ENCODE data around the gene PC.
A peak's percentile ranks its signal among the peaks of the same experiment; 100 is the strongest.
"Not testable (repeated sequence)": the region's sequence is repeated elsewhere in the genome, so short reads cannot be mapped to it uniquely, and the experiment has no call there.

The PC gene

DNA sequence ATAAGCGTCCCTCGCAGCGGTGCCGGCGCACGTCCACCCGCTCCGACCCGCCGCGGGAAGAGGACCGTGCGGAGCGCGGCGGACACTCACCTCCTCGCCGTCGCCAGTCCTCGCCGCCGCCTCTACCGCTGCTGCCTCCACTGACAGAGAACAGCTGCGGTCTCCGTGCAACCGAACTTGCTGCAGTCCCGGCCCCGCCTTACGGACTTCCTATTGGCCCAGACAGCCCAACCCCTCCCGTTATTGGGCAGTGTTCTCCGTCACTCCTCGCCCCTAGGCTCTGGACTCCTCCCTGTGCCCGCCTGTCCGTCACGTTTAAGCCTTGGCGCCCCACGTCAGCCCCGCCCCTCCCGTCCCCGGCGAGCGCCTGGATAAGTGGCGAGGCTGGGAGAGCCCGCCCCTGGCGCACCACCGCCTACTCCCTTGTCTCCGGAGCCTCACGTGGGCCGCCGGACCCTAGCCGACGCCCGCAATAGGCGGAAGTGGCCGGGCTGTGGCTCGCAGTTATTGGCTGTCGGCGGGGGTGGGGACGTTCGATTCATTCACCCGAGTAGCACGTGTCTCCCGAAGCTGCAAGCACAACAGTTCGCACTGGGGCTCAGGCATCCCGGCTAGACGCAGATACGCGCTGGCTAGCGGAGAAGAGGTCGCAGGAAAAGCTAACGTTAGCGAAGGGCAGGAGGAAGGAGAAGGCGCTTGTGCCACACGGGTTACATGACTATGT, at the start of gene PC:
Gene PC (minus strand): TSS at position 152 of the 724 bp plus-strand sequence. CDS start 86,224 bp downstream, outside the sequence.
- peak; percentile 98 for DNase-seq (ENCODE audit: low spot score)
- FAIRE-seq = peak; percentile 79

- no peak for FAIRE-seq
Measured at GRCh38 chr11:67007126-67007525, 48.9 kb upstream of the PC start.

DNA sequence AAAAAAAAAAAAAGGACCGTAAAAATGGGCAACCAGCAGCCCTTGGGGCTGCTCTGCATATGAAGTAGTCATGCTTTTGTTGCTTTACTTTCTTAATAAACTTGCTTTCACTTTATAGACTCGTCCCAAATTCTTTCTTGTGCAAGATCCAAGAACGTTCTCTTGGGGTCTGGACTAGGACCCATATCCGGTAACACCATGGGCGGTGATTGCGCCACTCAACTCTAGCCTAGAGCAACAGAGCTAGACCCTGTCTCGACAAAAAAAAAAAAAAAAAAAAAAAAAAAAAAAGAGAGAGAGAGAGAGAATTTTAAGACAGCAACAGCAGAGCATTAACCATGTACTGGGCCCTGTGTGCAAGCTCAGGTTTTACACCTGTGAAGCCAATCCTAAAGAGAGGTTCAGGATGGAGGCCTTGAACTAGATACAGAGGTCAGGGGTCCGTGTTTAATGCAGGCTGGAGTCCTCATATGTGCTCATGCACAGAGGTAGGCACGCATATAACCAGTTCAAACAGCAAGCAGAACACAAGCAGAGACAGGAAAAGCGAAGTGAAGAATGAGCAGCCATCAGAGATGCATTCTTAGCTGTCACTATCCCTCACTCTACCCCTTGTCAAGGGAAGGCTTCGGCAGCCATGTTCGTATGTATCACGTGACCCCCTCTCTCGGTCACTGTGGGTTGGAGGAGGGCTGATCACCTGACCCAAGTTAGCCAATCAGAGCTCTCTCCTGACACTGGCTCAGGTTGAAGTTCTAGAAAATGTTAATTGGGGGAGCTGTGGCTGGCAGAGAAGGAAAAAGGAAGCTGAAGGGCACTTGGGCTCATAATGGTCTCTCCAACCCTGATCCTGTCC, 48.1 kb upstream of the PC start:
- DNase-seq (ENCODE audit: low spot score) (no peak), FAIRE-seq (no peak)

More at GRCh38 chr11:67007126-67007525, 48.9 kb upstream of the PC start:
- no peak for DNase-seq (ENCODE audit: low spot score)

DNA sequence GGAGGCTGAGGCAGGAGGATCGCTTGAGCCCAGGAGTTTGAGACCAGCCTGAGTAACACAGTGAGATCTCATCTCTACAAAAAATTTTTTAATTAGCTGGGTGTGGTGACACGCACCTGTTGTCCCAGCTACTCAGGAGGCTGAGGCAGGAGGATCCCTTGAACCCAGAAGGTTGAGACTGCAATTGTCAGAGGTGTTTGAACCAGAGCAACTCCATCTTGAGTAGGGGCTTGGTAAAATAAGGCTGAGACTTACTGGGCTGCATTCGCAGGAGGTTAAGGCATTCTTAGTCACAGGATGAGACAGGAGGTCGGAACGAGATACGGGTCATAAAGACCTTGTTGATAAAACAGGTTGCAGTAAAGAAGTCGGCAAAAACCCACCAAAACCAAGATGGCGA, 47.0 kb upstream of the PC start:
- not testable (repeated sequence) for DNase-seq (ENCODE audit: low spot score); FAIRE-seq

- no peak for DNase-seq (ENCODE audit: low spot score)
- FAIRE-seq = no peak
Measured at GRCh38 chr11:67002921-67003411, 44.8 kb upstream of the PC start.

DNA sequence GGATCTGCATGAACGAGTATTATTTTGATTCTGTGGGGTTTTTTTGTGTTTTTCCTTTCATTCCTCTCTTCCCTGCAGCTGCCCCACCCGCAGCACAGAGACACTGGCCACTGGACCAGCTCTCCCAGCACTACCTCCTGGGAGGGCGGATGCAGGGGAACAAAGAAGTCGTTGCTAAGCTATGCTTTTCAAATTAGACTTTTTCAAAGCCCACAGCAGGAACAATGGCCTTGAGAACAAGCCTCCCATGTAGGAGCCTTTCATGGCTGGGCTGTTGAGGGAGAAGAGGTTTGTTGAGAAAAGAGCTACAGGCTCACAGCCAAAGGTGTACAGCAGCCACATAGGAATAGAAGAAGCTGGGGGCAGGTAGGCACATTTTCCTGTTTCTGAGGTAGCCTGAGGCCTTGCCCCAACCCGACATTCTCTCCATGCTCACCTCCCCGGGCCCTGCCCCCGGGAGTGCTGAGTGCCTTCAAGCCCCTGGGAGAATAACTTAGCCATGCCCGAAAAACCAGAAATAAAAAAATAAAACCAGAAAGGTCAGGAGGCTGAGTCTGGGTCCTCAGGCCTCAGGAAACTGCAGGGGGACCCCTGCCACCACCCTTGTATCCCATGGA, 44.2 kb upstream of the PC start:
- DNase-seq (ENCODE audit: low spot score) (no peak), FAIRE-seq (no peak)

- FAIRE-seq (no peak), DNase-seq (ENCODE audit: low spot score) (no peak)
Measured at GRCh38 chr11:67001332-67001731, 43.1 kb upstream of the PC start.

- DNase-seq (ENCODE audit: low spot score) = no peak
- no peak for FAIRE-seq
Measured at GRCh38 chr11:66999555-66999954, 41.4 kb upstream of the PC start.

DNA sequence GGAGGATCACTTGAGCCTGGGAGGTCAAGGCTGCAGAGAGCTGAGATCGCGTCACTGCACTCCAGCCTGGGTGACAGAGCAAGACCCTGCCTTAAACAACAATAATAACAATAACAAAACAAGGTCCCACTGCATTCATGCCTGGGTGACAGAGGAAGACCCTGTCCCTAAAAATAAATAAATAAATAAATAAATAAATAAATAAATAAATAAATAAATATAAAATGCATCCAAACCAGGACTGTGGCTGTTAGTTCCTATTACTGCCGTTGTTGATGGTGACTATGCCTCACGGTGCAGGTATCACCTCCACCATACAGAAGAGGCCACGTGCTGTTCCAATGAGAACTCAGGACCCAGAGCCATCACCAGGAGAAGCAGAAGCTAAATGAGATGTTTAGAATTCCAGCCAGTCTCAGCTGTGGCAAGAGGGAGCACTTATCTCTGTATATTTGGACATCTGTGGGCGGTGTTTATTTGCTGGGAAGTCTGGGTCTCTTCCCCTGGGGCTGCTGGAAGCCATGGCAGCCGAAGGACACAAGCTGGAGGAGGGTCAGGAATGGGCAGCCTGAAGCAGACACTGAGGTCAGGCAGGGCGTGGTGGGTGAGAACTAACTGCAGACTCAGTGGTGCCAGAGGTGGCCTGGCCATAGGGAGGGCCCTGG, 38.6 kb upstream of the PC start:
- no peak for FAIRE-seq
- DNase-seq (ENCODE audit: low spot score) = no peak

GRCh38 chr11:66992041-66992440, 33.9 kb upstream of the PC start:
- FAIRE-seq = no peak

DNA sequence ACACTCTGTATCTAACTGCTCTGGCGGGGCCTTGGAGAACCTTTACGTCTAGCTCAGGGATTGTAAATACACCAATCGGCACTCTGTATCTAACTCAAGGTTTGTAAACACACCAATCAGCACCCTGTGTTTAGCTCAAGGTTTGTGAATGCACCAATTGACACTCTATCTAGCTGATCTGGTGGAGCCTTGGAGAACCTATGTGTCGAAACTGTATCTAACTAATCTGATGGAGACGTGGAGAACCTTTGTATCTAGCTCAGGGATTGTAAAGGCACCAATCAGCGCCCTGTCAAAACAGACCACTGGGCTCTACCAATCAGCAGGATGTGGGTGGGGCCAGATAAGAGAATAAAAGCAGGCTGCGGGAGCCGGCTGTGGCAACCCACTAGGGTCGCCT, 31.2 kb upstream of the PC start:
- FAIRE-seq; DNase-seq (ENCODE audit: low spot score): not testable (repeated sequence)

More at GRCh38 chr11:66992041-66992440, 33.9 kb upstream of the PC start:
- no peak for DNase-seq (ENCODE audit: low spot score)

- not testable (repeated sequence) for DNase-seq (ENCODE audit: low spot score); FAIRE-seq
Measured at GRCh38 chr11:66988741-66989140, 30.6 kb upstream of the PC start.

DNA sequence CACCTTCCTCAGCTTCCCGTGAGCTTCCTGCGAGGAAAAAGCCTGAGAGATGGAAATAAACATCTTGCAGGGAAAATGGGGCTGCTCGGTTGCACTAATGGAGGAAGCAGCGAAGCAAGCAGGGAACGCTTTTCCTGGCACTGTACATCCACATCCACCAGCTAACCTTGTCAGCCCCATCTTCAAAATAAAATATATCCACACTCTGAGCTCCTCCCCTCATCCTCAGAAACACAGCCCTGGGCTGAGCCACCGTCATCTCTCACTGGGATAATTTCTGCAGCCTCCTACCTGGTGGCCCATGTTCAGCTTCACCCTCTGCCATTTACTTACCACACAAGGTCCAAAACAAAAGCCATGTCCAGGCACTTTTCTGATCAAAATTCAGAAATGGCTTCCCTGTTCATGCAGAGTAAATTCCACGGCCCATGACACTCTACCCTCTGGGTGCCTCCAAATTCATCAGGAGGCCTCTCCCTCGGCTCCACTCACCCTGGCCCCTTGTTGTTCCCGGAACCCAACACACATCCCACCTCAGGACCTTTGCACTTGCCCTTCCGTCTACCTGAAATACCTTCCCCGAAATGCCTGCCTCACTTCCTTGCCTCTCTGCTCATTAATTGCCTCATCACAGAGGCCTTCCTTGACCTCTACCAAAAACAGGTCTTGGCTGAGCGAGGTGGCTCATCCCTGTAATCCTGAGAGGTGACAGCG, 29.9 kb upstream of the PC start:
- FAIRE-seq = no peak
- no peak for DNase-seq (ENCODE audit: low spot score)

GRCh38 chr11:66987158-66987620, 29.0 kb upstream of the PC start:
- FAIRE-seq (no peak), DNase-seq (ENCODE audit: low spot score) (no peak)

DNA sequence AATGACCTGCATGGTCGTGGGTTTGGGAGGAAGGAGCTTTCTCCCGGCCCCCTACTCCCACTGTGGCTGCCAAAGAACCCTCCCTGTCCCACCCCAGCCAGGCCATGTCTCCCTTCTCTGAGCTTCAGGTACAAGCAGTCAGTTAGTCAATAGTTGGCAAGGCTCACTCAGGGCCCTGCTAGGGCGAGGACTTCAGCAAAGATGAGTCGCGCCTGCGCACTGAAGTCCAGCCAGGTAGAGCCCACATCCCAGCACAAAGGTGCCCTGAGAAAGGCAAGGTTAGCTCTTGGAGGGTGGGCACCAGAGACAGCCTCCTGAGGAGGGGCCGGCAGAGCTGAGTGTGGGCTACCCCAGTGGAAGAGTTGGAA, 28.0 kb upstream of the PC start:
- no peak for FAIRE-seq
- no peak for DNase-seq (ENCODE audit: low spot score)

DNA sequence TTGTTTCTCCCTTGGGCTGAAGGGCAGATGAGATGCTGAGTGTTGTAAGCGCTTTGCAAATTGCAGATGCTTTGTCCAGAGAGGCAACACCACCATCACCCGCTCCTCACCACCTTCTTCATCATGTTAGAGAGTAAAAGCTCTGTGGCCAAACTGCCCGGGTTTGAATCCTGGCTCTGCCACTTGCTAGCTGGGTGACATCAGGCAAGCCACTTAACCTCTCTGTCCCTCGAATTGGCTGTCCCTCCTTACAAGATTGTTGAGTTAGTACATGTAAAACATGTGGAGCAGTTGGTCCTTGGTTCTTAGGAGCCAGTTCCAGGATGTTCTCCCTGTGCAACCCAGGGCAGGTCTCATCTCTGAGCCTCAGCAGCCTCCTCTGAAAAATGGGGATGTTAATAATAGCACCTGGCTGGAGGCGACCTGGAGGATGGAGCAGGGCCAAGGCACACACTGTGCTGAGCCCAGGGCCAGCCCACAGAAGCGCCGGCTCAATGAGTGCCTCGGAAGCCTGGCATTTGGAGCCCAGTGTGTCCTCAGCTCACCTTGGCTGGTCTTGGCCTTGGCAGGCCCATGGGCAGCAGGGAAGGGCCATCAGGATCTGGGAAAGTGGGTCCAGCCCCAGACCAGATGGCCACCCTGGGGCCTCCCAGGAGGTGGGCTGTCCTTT, 27.5 kb upstream of the PC start:
- DNase-seq (ENCODE audit: low spot score) = no peak
- FAIRE-seq = no peak

DNA sequence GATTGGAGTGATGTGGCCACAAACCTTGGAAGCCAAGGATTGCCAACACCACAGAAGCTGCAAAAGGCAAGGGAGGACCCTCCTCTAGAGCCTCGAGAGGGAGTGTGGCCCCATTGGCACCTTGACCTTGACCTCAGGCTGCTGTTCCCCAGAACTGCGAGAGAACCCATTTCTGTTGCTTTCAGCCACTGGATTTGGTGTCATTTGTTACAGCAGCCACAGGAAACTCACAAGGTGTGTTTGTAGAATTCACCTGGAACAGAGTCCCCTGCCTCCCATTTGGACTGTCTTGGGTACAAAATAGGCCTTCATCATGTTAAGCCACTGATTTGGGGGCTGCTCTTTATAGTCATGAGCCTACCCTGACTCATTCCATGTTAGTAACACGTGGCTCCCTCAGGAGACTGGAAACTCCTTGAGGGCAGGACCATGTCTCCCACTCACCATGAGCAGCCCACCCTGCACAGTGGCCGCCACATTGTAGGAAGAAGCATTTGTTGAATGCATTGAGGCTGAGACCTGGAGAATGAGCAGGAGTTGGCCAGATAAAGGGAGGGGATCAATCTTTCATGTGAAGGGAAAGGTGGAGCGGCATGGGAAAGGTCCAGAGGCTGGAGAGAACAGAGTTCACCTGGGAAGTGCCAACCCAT, 25.2 kb upstream of the PC start:
- FAIRE-seq (no peak), DNase-seq (ENCODE audit: low spot score) (no peak)

DNA sequence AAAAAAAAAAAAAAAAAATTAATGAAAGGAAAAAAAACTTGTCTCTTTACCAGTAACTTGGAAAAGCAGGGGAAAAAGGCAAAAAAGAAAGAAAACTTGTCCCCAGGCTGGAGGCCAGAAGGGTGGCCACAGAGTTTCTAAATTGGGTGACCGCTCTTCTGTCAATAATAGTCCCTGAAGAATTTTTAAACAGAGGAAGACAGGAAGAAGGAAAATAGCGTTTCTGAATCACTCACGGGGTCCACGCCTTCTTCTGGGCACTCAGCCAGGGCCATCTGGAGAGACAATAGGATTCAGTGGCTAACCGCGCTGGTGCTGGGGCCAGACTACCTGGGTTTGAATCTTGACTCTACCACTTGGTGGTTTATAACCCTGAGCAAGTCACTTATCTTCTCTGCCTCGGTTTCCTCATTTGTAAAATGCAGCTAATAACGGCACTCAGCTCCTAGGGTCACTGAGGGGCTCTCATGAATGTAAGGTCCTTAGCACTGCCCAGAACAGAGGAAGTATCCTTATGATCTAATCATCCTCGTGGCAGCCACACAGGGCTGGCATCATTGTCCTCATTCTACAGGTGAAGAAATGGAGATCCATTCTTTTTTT, 23.9 kb upstream of the PC start:
- FAIRE-seq (peak; percentile 93), DNase-seq (ENCODE audit: low spot score) (peak; percentile 88)

DNA sequence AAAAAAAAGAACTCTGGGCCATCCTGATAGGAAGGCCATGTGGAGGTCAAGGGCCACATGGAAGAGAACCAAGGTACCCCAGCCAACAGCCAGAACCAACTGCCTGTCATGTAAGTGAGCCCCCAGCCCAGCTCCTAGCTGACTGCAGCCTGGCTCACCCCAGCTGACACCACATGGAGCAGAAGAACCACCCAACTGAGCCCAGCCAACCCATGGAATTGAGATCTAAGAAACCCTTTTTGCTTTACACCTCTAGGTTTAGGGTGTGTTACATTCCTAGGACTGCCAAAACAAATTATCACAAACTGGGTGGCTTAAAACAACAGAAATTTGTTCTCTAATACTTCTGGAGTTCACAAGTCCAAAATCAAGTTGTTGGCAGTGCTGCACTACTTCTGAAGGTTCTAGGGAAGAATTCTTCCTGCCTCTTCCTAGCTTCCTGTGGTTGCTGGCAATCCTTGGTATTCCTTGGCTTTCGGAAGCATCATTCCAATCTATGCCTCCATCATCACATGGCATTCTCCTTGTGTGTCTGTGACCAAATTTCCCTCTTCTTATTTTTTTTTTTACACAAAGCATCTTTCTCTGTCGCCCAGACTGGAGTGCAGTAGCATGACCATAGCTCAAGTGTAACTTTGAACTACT, 21.3 kb upstream of the PC start:
- FAIRE-seq (no peak), DNase-seq (ENCODE audit: low spot score) (no peak)

All from RCC 7860 (cell line).